H1 (cell line): ENCODE results near the gene NSFL1C. TPM values are rescaled to one million over a fixed set of nuclear protein-coding genes. Genes with fewer than 3 reads are reported as not detected.
A peak's percentile ranks its signal among the peaks of the same experiment; 100 is the strongest.

Experiments used
- CTCF ChIA-PET: fragments of 300-600 bp; sonication (Branson Sonifier 250); formaldehyde crosslinking; loops from one replicate; lab custom pipeline; 2021; ENCODE audit not compliant: partially characterized antibody; lab: Charles Lee
- POLR2A ChIA-PET: fragments of 300-600 bp; sonication (Branson Sonifier 250); formaldehyde crosslinking; loops from one replicate; lab custom pipeline; 2021; ENCODE audit warnings: inconsistent platforms; ENCODE audit not compliant: partially characterized antibody; lab: Charles Lee
- DNase-seq, 2 experiments: peaks; one replicate each; pipeline versions ENCODE4 v3.0.0 to v3.0.0-alpha.2; 2010 to 2022; ENCODE audit warnings: low spot score in 2 of 2, low read depth in 1 of 2, mixed read lengths in 1 of 2
- FAIRE-seq: peaks from 2 replicates; lab custom pipeline; 2011; peaks lifted over from hg19 to GRCh38; lab: Jason Lieb, UNC
- H2AFZ ChIP-seq: 2 replicates; pipeline ENCODE4 v1.8.1; 2012; ENCODE audit warnings: low read length, inconsistent platforms
- H2AK5ac ChIP-seq: 2 replicates; pipeline ENCODE4 v1.6.1; 2013; ENCODE audit warnings: low read depth, low read length
- H2BK120ac ChIP-seq: replicated peaks from 2 replicates; pipeline ENCODE3; 2013; ENCODE audit warnings: low read depth, low read length, inconsistent platforms
- H2BK12ac ChIP-seq: 2 replicates; pipeline ENCODE4 v1.6.1; 2013; ENCODE audit warnings: low read depth, low read length
- H2BK15ac ChIP-seq: 2 replicates; pipeline ENCODE4 v1.6.1; 2013; ENCODE audit warnings: low read length
- H2BK20ac ChIP-seq: 2 replicates; pipeline ENCODE4 v1.6.1; 2013; ENCODE audit warnings: low read length
- H2BK5ac ChIP-seq: 2 replicates; pipeline ENCODE4 v1.6.1; 2013; ENCODE audit warnings: low read depth, low read length
- H3K14ac ChIP-seq: 2 replicates; pipeline ENCODE4 v1.6.1; 2013; ENCODE audit warnings: inconsistent platforms; ENCODE audit not compliant: insufficient read length
- H3K18ac ChIP-seq: 2 replicates; pipeline ENCODE4 v1.6.1; 2013; ENCODE audit warnings: low read length; ENCODE audit errors: extremely low read depth
- H3K23ac ChIP-seq: 2 replicates; pipeline ENCODE4 v1.6.1; 2013; ENCODE audit warnings: inconsistent platforms; ENCODE audit not compliant: insufficient read length
- H3K23me2 ChIP-seq: 2 replicates; pipeline ENCODE4 v1.6.1; 2013; ENCODE audit warnings: low read depth, low read length
- H3K27ac ChIP-seq: 2 replicates; pipeline ENCODE4 v1.6.1; 2011; ENCODE audit warnings: low read depth, low read length, inconsistent platforms
- H3K27me3 ChIP-seq, 4 experiments: replicated peaks in 1 of 4; 1 replicate in 1 of 4; 2 replicates in 3 of 4; pipeline versions ENCODE4 v1.6.1 to v1.8.1; 2011 to 2013; ENCODE audit warnings: low read length in 3 of 4, mild to moderate bottlenecking in 3 of 4, inconsistent platforms in 2 of 4, mixed read lengths in 2 of 4, moderate library complexity in 1 of 4; ENCODE audit not compliant: control insufficient read depth in 3 of 4, insufficient read depth in 3 of 4; ENCODE audit errors: extremely low read depth in 1 of 4
- H3K36me3 ChIP-seq, 4 experiments: 2 replicates each; pipeline versions ENCODE4 v1.6.1 to v1.8.1; 2011 to 2013; ENCODE audit warnings: mild to moderate bottlenecking in 4 of 4, low read length in 3 of 4, moderate library complexity in 2 of 4, control low read depth in 1 of 4, inconsistent platforms in 1 of 4; ENCODE audit not compliant: insufficient read depth in 4 of 4, control insufficient read depth in 2 of 4
- H3K4ac ChIP-seq: replicated peaks from 2 replicates; pipeline ENCODE3; 2013; ENCODE audit warnings: low read length, low read depth, mixed read lengths, inconsistent platforms; ENCODE audit not compliant: insufficient read length
- H3K4me1 ChIP-seq, 4 experiments: replicated peaks in 1 of 4; 1 replicate in 1 of 4; 2 replicates in 3 of 4; pipeline versions ENCODE4 v1.6.1 to v1.8.1; 2011 to 2013; ENCODE audit warnings: low read length in 3 of 4, inconsistent platforms in 2 of 4, mixed read lengths in 1 of 4; ENCODE audit not compliant: insufficient read depth in 4 of 4, control insufficient read depth in 3 of 4
- H3K4me2 ChIP-seq, 2 experiments: 2 replicates each; pipeline versions ENCODE4 v1.6.1 to v1.8.1; 2011 to 2013; ENCODE audit warnings: low read depth in 2 of 2, low read length in 2 of 2, control low read depth in 1 of 2, inconsistent platforms in 1 of 2, mild to moderate bottlenecking in 1 of 2; ENCODE audit not compliant: insufficient read depth in 1 of 2
- H3K4me3 ChIP-seq, 4 experiments: fragments of 200-600, 300-600 bp in 1 of 4; sonication (generic), shearing (Covaris generic), sonication (Bioruptor Twin) in 1 of 4; 2 replicates each; pipeline versions ENCODE4 v1.5.1 to v1.8.1; 2011 to 2016; ENCODE audit warnings: low read length in 4 of 4, low read depth in 3 of 4, control low read depth in 2 of 4, inconsistent platforms in 2 of 4, mild to moderate bottlenecking in 2 of 4, mixed read lengths in 1 of 4, moderate library complexity in 1 of 4; ENCODE audit not compliant: insufficient read depth in 2 of 4; ENCODE audit errors: extremely low read depth in 1 of 4
- H3K56ac ChIP-seq: replicated peaks from 2 replicates; pipeline ENCODE3; 2013; ENCODE audit warnings: low read depth, mild to moderate bottlenecking, mixed read lengths, low read length, inconsistent platforms; ENCODE audit not compliant: insufficient read length
- H3K79me1 ChIP-seq: 2 replicates; pipeline ENCODE4 v1.6.1; 2013; ENCODE audit warnings: low read depth, low read length, control low read depth
- H3K79me2 ChIP-seq, 2 experiments: 2 replicates each; pipeline versions ENCODE4 v1.6.1 to v1.8.1; 2012 to 2013; ENCODE audit warnings: low read length in 2 of 2, mild to moderate bottlenecking in 2 of 2, inconsistent platforms in 1 of 2; ENCODE audit not compliant: insufficient read depth in 2 of 2, control insufficient read depth in 1 of 2
- H3K9ac ChIP-seq, 4 experiments: replicated peaks in 1 of 4; 1 replicate in 1 of 4; 2 replicates in 3 of 4; pipeline versions ENCODE4 v1.6.1 to v1.8.1; 2011 to 2013; ENCODE audit warnings: low read depth in 3 of 4, low read length in 3 of 4, control low read depth in 2 of 4, mild to moderate bottlenecking in 2 of 4, moderate library complexity in 2 of 4, inconsistent platforms in 1 of 4; ENCODE audit errors: extremely low read depth in 1 of 4
- H3K9me3 ChIP-seq, 2 experiments: 2 replicates each; pipeline versions ENCODE4 v1.6.1 to v1.8.1; 2012 to 2013; ENCODE audit warnings: mild to moderate bottlenecking in 2 of 2, moderate library complexity in 2 of 2, control low read depth in 1 of 2, inconsistent platforms in 1 of 2, low read depth in 1 of 2, low read length in 1 of 2, mixed read lengths in 1 of 2; ENCODE audit not compliant: insufficient read depth in 2 of 2
- H4K20me1 ChIP-seq, 2 experiments: replicated peaks in 1 of 2; 2 replicates each; pipeline versions ENCODE3 to v1.8.1; 2011 to 2013; ENCODE audit warnings: inconsistent platforms in 2 of 2, low read length in 2 of 2, mild to moderate bottlenecking in 1 of 2; ENCODE audit not compliant: insufficient read depth in 2 of 2, control insufficient read depth in 1 of 2
- H4K5ac ChIP-seq: 2 replicates; pipeline ENCODE4 v1.6.1; 2013; ENCODE audit warnings: low read length, low read depth, mixed read lengths, inconsistent platforms; ENCODE audit not compliant: insufficient read length
- H4K8ac ChIP-seq: 2 replicates; pipeline ENCODE4 v1.8.0; 2013; ENCODE audit warnings: mild to moderate bottlenecking, moderate library complexity, low read length, inconsistent platforms; ENCODE audit not compliant: insufficient read depth; ENCODE audit errors: extremely low read depth
- H4K91ac ChIP-seq: replicated peaks from 2 replicates; pipeline ENCODE3; 2013; ENCODE audit warnings: low read length, mixed read lengths, inconsistent platforms; ENCODE audit not compliant: insufficient read length
- JUND ChIP-seq: IDR thresholded peaks from 2 replicates; pipeline ENCODE4 v1.6.1; 2011; ENCODE audit warnings: mild to moderate bottlenecking, improper control_type of control experiment, low read length
- TAF1 ChIP-seq: IDR thresholded peaks from 2 replicates; pipeline ENCODE4 v1.6.1; 2011; ENCODE audit warnings: mild to moderate bottlenecking, low read depth, low read length
- WGBS, 2 experiments: shearing (Covaris generic) in 1 of 2; methylation state at CpG; one replicate each; pipeline versions ENCODE4 v1.1.6 to v1.1.7; 2013 to 2015; ENCODE audit warnings: low lambda C conversion rate in 2 of 2, mixed read lengths in 2 of 2, inconsistent platforms in 1 of 2, low coverage in 1 of 2, missing lambda C conversion rate in 1 of 2; ENCODE audit not compliant: insufficient replicate concordance in 2 of 2, insufficient coverage in 1 of 2, insufficient read length in 1 of 2; ENCODE audit errors: extremely low coverage in 1 of 2, missing lambda C conversion rate in 1 of 2; 5-methylcytosine and 5-hydroxymethylcytosine counted together
- polyA plus RNA-seq, 7 experiments: library from polyadenylated mRNA; depleted of rRNA in 3 of 7; stranded (reverse) in 5 of 7; unstranded in 2 of 7; fragments of >200 nt in 5 of 7; fragments of 200-250 nt in 2 of 7; gene quantifications; 1 replicate in 5 of 7; 2 replicates in 1 of 7; 4 replicates in 1 of 7; pipeline versions ENCODE4 v1.2.1 to v1.2.3, GENCODE V29; 2011 to 2013; ENCODE audit warnings: missing spikeins in 2 of 7, mixed read lengths in 2 of 7
- total RNA-seq: library from RNA; stranded (reverse); fragmentation: NEBNext Ultra II Directional; extraction: Animal tissue kit (Norgen Biotek cat#: 25700); gene quantifications from 2 replicates; pipeline ENCODE4 v1.2.1, GENCODE V29; 2021
- TF ChIP-seq, protein P1 (sequence below): IDR thresholded peaks from 2 replicates; pipeline ENCODE4 v1.6.1; 2012; ENCODE audit warnings: inconsistent platforms

NSFL1C gene
- total and polyA plus RNA-seq, 2 of the 8 experiments (the other 6 are each of a cell fraction or from before 2014, with no cell fraction given): 21.6 to 98.0 TPM

DNA sequence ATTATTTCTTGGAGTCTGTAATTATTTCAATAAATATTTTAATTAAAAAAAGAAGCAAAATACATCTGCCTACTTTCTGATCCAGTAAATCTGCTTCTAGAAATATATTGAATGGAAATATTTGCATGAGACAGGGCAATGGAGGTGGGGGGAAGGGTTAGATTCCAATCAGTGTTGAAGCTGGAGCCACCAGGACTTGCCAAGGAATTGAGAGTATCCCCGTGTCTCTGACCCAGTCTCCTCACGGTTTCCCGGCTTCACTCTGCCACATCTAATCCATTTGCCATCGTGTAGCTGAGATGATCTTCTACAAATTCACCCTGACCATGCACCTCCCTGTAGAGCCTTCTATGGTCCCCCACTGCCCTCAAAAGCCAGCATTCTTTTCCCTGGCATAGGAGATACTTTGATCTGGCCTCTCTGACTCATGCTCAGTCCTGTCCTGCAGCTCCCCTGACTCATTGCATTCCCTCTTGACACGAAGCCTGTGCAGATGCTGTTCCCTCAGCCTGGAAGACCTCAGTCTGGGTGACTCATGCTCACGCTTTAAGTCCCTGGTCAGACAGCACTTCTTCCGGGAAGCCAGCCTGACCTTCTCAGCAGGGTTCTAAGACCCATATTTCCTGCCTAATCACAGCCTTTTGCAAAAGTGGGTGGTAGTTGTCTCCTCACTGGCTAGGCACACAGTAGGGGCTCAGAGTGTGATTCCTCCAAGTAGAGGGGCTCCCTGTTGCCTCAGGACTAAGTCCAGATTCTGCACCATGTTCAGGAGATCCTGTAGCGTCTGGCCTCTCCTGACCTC is 50.8 kb downstream of the NSFL1C start:
- Histone ChIP-seq H3K4me2 (no peak overlapping the region), H3K9ac (no peak overlapping the region), H3K23me2 (no peaks in the 10 kb centered on the region), H3K9me3 (peaks cover 2 to 7% of the 10 kb centered on the region in 2 experiments; a peak in 3 of 4 replicates), H4K5ac (no peak overlapping the region), H4K91ac (no peak overlapping the region), H3K79me2 (no peaks in the 10 kb centered on the region), H3K14ac (no peak overlapping the region), H2AFZ (peak overlapping the region; percentile 36), H3K18ac (no peak overlapping the region), H3K4ac (no peak overlapping the region), H3K4me1 (peaks cover 0 to 3% (median under 1%) of the 10 kb centered on the region in 4 experiments; a peak in 4 of 7 replicates), H2BK120ac (no peak overlapping the region), H3K56ac (no peak overlapping the region), H2AK5ac (no peak overlapping the region), H3K79me1 (no peaks in the 10 kb centered on the region), H3K4me3 (no peak overlapping the region), H4K8ac (no peak overlapping the region), H2BK15ac (peak overlapping the region; percentile 33; the same call in 1 of the 2 replicates), H4K20me1 (no peaks in the 10 kb centered on the region), H2BK5ac (no peak overlapping the region), H3K36me3 (no peaks in the 10 kb centered on the region), H2BK20ac (no peak overlapping the region), H3K27ac (no peak overlapping the region), H3K23ac (no peak overlapping the region), H3K27me3 (0 out of 7 replicates have a peak, but pooled peaks cover 0 to 3% (median 0%) of the 10 kb centered on the region in 4 experiments), H2BK12ac (no peak overlapping the region; the same call in 1 of the 2 replicates)
- 89% methylated on average over 8 of the region's 8 CpGs; no CpG with 5 or more reads in 1 of the 2 experiments for WGBS, 2 experiments
- FAIRE-seq (no peak), DNase-seq (no peak)
- POLR2A ChIA-PET: no interaction called here
- CTCF ChIA-PET: interaction anchor here (4.1 kb wide), 1 partner anchor 22 kb away, joined by 17 read pairs; no protein-coding TSS in a partner anchor
- TF ChIP-seq JUND (peak; percentile 58; the same call in 1 of the 2 replicates), TAF1 (no peak)
- TF ChIP-seq, protein P1, sequence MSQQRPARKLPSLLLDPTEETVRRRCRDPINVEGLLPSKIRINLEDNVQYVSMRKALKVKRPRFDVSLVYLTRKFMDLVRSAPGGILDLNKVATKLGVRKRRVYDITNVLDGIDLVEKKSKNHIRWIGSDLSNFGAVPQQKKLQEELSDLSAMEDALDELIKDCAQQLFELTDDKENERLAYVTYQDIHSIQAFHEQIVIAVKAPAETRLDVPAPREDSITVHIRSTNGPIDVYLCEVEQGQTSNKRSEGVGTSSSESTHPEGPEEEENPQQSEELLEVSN: no peak
